Occipital lobe (tissue), 2 donors: ENCODE data around the gene SRPK2. TPM values are rescaled to one million over a fixed set of nuclear protein-coding genes. Genes with fewer than 3 reads are reported as not detected.
"Not testable (repeated sequence)": the region's sequence is repeated elsewhere in the genome, so short reads cannot be mapped to it uniquely, and the experiment has no call there.

Experiments used
- DNase-seq: peaks from one replicate; lab custom pipeline; 2025; lab: John Stamatoyannopoulos, UW
- total RNA-seq: library from RNA; depleted of rRNA; stranded (reverse); fragments of >200 nt; gene quantifications from one replicate; pipeline ENCODE4 v1.2.3, GENCODE V29; 2014

SRPK2 gene
- total RNA-seq, 1 donor from 2014 or later: 226 TPM

- no peak for DNase-seq
These were observed 120.7 kb downstream of the SRPK2 start for GRCh38 chr7:105268056-105268455.

DNA sequence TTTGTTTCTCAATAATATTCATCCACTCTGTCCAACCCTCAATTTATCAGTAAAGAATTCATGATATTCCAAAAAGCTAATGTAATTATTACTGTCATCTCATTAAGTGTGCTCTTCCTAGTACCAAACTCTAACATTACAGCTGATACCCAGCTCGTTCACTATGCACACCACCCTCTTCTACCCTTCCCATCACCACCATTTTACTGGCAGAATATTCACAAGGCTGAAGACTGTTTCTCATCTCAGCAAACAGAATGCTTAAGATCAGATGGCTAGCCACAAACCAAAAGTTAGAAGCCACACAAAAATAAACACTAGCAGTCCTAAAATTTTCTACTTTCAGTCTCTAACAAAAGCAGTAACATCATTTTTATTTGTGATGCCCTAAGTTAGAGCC, 121.5 kb downstream of the SRPK2 start:
- no peak for DNase-seq

DNA sequence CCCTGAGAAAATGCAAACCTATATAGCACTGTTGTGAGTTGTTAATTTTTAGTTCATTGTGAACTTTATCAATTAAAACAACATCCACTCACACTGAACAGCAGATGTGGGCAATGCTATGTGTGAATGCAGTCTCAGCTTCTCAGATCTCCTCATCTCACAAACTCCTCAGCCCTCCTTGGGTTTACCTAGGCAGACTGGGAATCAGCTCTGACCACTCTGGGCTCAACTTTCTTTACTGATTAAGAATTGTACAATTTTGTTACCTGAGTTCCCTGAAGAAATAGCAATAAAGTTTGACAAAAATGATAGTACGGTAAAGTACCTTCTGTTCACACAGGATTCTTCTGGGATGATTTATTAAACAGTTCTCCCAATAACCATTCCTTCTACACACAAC, 124.0 kb downstream of the SRPK2 start:
- no peak for DNase-seq

DNA sequence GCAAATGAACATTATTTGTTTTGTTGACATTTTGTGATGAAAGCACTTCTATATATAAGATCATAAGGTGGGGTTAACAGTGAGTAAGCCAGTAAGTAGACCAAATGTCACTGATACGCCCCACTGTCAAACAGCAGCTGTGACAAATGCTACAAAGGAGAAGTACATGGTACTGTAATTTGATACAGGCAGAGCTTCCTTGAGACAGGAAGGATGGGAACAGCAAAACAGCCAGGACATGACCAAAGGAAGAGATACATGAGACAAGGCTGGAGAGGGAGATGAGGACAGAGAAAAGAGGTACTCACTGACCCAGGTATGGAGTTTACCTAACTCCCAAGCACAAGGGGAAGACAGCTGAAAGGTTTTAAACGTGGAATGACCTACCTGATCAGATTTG, 127.0 kb downstream of the SRPK2 start:
- DNase-seq: no peak

DNA sequence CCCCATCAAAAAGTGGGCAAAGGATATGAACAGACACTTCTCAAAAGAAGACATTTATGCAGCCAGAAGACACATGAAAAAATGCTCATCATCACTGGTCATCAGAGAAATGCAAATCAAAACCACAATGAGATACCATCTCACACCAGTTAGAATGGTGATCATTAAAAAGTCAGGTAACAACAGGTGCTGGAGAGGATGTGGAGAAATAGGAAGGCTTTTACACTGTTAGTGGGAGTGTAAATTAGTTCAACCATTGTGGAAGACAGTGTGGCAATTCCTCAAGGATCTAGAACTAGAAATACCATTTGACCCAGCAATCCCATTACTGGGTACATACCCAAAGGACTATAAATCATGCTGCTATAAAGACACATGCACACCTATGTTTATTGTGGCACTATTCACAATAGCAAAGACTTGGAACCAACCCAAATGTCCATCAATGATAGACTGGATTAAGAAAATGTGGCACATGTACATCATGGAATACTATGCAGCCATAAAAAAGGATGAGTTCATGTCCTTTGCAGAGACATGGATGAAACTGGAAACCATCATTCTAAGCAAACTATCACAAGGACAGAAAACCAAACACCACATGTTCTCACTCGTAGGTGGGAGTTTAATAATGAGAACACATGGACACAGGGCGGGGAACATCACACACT, 128.4 kb downstream of the SRPK2 start:
- DNase-seq: not testable (repeated sequence)

DNA sequence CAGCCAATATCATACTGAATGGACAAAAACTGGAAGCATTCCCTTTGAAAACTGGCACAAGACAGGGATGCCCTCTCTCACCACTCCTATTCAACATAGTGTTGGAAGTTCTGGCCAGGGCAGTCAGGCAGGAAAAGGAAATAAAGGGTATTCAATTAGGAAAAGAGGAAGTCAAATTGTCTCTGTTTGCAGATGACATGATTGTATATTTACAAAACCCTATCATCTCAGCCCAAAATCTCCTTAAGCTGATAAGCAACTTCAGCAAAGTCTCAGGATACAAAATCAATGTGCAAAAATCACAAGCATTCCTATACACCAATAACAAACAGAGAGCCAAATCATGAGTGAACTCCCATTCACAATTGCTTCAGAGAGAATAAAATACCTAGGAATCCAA, 129.8 kb downstream of the SRPK2 start:
- not testable (repeated sequence) for DNase-seq

DNA sequence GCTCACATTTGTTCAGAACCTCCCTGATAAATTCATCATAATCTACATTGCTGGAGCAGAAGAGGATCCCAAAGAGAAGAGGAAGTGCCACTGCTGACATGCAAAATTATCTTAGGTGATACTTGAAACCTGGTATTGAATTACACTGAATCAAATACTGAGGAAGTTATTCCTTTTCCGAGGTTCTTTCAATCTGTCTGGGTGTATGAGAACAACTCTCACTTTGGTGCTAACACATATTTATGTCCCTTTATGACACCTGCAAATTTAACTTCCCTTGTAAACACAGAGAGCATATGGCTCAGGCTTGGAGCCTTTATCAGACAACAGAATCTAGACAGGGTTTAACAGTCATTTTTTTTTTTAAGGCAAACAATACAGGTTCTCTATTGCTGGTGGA, 131.4 kb downstream of the SRPK2 start:
- no peak for DNase-seq

GRCh38 chr7:105256761-105257231, 131.9 kb downstream of the SRPK2 start:
- DNase-seq: no peak

DNA sequence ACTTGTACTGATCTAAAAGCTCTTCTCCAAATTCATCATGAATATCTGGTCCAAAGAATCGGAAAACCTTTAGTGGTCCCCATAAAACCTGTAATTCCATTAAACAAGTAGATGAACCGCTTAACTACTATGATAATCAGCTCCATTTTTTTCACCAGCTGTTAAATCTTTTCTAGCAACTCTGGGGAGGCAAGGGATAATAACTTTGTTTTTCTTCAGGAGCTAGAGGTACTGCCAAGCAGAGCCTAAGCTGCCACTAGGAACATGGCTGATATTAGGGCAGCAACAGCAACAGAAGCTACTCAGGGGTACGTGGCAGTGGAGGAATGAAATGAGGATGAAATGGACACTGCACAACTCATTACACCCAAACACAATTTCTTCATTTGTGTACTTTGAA, 138.0 kb downstream of the SRPK2 start:
- no peak for DNase-seq

GRCh38 chr7:105250239-105250638, 138.5 kb downstream of the SRPK2 start:
- DNase-seq: no peak

DNA sequence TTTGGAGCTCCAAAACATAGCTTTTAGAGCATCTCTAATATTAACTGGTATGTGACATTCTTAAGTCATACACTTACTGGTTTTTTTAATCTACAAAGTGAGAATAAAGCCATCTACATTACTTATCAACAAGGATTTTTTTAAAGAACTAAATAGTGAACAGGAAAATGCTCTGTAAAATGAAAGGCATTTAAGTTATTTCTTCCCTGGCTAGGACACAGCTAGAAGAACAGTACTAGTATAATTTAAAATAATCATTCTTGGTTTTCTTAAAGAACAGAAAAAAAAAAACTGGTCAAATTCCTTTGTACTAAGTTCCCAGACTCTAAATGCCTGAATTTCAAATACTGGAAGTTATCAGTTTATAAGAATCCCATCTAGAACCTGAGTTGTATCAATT, 139.5 kb downstream of the SRPK2 start:
- no peak for DNase-seq

GRCh38 chr7:105246679-105247078, 142.0 kb downstream of the SRPK2 start:
- no peak for DNase-seq

- DNase-seq: no peak
These were observed 142.5 kb downstream of the SRPK2 start for GRCh38 chr7:105246256-105246655.

- DNase-seq: no peak
These were observed 143.2 kb downstream of the SRPK2 start for GRCh38 chr7:105245398-105246114.

DNA sequence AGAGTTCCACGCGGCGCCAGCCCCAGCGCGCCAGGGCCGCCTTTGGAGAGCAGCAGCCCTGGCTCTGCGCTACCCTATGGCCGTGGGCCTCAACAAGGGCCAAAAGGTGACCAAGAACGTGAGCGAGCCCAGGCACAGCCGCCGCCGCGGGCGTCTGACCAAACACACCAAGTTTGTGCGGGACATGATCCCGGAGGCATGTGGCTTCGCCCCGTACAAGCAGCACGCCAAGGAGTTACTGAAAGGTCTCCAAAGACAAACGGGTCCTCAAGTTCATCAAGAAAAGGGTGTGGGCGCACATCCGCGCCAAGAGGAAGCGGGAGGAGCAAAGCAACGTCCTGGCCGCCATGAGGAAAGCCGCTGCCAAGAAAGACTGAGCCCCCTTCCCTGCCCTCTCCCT, 144.1 kb downstream of the SRPK2 start:
- DNase-seq: no peak

DNA sequence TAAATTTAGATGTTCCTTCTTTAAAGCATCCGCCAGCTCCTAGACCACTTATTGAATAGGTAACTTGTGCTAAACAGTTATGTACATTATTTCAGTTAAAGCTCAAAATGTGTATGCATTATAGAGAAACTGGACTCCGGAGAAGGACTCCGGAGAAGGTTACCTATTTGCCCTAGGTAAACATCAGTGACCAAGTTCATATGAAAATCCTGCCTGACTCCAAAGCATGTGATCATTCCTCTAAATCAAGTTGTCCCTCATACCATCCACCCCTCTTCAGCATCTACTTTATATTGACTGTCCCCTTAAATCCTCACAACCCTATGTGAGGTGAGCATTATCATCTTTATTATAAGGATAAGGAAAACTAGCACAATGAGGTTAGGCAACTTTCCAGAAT, 147.5 kb downstream of the SRPK2 start:
- no peak for DNase-seq

- DNase-seq: no peak
These were observed 150.4 kb downstream of the SRPK2 start for GRCh38 chr7:105238198-105238765.

GRCh38 chr7:105234886-105235285, 153.8 kb downstream of the SRPK2 start:
- no peak for DNase-seq

GRCh38 chr7:105232829-105233291, 155.9 kb downstream of the SRPK2 start:
- not testable (repeated sequence) for DNase-seq

GRCh38 chr7:105230486-105230885, 158.2 kb downstream of the SRPK2 start:
- no peak for DNase-seq

DNA sequence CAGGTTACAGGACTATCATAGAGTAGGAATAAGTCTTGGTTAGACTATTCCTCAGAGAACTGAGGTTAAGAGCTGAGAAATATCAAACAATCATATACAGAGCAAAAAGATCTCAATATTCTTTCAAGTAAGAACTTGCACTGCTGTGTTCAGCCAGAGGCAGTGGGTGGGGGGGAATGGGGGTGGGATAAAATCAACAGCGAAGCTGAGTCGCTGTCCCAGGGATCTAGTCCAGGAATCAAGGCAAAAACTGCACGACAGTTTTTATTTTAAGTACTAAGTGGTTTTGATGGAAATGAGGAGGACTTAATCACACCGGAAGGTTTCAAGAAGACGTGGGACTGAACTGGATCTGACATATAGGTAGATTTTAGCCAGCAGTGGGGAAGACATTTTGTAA, 159.1 kb downstream of the SRPK2 start:
- DNase-seq: no peak

DNA sequence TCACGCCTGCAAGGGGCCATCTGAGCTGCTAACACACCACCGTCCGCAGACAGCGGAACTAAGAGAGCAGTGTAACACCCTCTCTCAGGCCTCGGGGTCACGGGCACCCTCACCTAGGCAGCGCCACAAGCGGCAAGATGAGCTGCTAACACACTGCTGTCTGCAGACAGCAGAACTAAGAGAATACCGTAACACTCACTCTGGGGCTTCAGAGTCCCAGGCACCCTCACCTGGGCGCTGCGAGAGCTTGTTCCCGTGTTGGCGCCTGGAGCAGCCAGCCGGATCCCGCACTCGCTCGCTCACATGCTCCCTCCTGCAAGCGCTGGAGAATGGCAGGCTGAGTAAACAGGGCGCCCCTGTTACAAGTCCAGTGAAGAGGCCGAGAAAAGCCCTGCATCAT, 160.2 kb downstream of the SRPK2 start:
- no peak for DNase-seq

GRCh38 chr7:105227391-105227790, 161.3 kb downstream of the SRPK2 start:
- DNase-seq: no peak
